Stimulated activated CD4-positive, alpha-beta T cell treated with anti-CD3 and anti-CD28 coated beads, Interleukin-4, amount 100 ng/mL, for 48 hours (primary cell): ENCODE data around the gene MEGF6.

Experiments used
- DNase-seq, 2 donors: peaks; one replicate each; pipeline ENCODE4 v3.0.0-alpha.2; 2020; ENCODE audit warnings: low read depth in 2 of 2

MEGF6 gene

DNA sequence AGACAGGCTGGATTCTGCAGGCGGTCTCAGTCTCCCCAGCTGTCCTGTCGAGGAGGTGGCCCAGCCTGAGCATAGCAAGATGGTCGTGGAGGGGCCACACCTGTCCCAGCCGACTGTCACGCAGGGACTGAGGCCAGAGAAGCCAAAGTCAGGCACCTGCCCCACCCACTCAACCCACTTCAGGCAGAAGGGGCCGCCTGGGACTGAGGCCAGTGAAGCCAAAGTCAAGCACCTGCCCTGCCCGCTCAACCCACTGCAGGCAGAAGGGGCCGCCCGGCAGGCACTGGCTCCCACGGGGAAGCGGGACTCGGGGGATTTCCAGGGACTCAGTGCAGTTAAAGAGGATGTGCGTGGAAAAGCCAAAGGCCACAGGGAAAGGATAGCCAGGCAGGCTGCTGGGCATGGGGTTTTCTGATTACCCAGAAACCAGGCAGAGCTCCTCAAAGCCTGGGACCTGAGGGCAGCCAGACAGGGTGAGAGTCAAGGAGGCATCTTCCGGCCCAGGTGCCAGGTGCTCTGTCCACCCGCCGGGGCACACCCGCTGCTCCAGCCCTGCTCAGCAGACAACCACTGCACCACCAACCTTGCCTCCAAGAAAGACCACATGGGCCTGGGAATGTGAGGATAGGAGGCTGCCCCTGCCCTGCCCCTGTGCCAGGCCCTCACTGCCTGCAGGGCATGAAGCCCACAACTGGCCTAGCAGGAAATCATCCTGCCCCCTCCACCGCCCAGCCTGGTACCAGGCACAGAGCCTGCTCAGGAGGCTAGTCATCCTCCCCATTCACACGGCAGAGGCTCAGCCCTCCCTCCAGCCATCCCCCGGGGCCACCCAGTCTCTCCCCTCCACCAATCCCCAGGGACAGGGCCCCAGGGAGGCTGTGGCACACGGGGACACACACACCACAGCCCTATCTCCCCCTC lies 41.0 kb downstream of the MEGF6 start:
- no peak for DNase-seq

DNA sequence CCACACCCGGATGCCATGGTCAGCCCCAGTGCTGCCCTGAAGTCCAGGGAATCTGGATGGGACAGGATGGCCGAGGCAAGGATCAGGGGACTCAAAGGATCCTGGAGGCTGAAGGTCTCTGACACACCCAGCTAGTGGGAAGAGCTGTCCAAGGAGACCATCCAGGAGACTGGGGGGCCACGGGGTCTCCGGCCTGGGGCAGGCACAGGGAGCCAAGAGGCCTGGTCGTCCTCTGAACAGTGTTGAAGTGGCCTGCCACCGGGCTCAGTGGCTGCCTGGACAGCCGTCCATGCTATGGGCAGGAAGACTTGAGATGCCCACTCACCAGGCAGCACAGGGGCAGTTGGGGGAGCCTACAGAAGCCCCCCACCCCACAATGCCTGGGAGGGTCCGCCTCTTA lies 41.9 kb downstream of the MEGF6 start:
- no peak for DNase-seq

DNA sequence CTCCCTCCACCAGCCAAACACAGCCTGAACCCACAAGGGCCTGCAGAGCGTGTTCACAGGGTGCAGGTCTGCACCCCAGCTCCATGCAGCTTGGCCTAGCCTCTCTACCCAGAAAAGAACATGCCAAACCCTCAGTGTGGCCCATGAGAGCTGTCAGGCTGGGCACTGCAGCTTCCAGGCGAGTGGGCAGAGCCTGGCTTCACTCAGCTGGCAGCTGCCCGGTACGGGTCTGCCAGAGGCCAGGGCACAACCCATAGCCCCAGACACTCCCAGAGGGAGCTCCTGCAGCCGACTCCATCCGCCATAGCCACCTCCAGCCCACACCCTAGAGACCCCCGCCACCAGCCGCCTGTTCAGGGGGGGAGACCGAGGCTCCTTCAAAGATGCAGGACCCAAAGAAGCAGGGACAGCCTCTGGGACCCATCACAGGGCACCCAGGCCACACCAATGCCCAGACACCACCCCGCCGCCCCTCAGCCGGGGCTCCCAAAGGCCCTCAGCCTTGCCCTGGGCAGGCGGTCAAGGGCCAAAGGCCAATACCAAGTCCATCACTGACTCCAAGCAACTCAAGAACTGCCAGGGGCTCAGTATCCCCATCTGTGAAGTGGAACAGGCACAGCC lies 42.4 kb downstream of the MEGF6 start:
- no peak for DNase-seq

DNA sequence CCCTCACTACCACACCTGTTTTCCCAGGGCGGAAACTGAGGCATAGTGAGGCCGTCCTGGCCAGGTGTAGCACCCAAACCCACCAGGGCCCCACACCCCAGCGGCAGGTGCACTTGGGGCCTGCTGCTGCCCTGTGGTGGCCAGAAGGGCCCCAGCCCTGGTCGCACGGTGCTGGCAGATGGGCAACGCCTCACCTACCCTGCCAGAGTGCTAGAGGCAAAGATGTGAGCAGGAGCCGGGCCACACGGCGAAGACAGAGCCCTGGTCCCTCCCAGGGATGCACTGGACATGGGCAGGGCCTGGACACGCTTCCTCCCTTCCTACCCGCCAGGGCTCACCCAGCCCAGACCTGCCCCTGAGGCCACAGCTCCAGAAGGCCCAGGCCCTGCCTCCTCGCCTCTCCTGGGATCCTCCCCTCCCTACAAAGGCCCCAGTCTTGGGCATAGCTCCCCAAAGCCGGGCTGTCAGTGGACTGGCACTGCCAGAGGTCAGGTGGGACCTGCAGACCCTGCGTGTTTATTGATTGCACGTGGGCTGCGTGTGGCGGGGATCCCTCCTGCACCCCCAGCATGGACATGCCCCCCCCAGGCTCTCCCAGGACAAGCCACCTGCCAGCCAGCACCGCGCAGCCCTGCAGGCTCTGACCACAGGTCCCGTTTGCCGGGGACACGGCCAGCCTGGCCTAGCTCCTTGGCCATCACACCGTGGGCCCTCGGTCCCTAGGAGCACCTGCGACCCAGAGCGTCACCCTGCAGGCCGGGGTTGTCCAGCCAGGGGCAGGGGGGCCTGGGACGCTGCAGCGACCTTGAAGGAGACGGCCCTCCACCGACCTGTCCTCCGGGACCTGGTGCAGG lies 44.1 kb downstream of the MEGF6 start:
- no peak for DNase-seq

DNA sequence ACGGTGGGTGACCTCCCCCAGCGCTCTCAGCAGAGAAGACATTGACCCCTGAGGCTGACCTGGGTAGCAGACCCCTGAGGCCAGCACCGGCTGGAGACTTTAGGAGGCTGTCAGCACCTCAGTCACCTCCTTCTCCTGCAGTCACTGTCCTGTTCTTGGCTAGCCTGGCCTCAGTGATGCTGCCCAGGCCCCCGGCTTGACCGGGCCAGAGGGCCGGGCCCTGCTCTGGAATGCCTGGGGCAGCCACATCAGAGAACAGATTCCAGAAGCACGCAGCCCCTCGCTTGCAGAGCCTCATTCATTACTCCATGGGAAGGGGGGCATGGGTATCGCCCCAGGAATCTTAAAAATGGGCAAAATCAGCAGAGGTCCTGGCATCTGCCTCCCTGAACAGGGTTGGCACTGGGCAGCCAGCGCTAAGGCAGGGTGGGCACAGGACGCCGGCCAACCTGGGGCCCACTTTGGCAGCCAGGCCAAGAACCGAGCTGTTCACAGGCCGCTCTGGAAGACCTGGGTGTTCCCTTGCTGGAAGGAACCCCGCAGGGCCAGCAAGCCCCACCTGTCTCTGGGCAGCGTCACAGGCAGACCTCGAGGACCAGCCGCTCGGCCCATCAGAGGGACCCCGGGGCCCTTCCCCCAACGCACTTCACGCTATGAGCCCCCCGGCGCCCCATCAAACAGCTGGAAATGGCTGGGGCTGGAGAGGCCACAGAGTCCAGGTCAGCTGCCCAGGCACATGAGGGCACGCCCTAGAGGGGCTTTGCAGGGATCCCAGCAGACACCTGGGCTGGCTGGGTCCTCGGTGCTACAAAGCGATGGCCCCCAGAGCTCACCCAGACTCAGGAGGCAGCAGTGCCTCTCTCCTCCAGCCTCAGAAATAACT lies 45.1 kb downstream of the MEGF6 start:
- DNase-seq, result no peak

DNA sequence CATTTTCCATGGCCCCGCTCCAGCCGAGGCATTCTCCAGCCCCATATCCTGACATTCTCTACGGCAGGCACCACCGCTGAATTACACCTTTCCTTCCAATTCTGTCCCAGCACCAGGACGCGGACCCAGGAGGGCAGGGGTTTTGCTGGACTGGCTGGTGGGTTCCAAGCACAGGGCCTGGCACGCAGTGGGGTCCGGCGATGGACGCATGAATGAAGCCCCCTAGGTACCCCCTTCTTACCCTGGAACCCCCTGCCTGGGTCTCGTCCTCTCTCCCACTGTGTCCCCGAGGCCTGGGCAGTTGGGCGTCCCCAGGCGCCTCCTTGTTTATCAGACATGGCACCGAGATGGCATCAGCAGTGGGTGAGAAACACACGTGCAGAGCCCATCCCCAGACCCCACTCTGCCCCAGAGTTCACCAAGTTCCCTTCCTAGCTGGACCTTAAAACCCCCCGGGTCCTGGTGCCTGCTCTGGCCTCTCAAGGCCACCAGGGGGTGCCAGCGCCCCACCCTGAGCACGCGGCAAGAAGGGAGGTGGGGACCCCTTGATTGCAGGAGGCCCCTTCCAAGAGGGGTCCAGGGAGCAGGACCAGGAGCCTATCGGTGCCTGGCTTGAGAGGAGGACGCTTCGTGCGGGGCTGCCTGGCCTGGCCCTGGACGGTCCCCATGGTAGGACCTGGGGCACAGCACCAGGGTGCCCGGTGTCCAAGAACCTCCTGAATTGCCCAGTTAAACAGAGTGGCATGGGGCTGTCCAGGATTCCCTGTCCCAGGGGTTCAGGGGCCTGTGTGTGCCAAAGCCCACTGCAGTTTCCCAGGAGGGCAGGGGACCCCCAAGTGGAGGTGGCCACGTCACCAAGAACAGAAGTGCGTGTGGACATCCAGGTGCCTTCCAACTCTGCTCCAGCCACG lies 46.1 kb downstream of the MEGF6 start:
- DNase-seq, result peak in 1 of 2 donors; percentile 8

DNA sequence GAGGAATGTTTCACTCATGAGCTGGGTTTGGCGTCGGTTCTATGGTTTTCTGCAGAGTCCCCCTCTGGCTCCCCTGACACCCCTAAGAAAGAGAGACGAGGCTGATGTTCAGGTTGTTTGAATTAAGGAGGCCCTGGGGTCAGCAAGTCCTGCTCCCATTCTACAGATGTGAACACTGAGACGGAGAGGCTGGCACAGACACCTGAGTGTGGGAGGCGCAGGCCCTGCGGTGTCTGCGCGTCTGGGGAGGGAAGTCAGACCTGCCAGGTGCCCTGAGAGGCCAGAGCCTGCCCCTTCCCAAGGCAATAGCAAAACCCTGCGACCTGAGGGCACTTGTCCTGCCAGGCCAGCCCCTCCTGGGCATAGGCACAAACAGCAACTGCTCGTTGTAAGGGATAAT lies 47.7 kb downstream of the MEGF6 start:
- DNase-seq, result no peak

DNA sequence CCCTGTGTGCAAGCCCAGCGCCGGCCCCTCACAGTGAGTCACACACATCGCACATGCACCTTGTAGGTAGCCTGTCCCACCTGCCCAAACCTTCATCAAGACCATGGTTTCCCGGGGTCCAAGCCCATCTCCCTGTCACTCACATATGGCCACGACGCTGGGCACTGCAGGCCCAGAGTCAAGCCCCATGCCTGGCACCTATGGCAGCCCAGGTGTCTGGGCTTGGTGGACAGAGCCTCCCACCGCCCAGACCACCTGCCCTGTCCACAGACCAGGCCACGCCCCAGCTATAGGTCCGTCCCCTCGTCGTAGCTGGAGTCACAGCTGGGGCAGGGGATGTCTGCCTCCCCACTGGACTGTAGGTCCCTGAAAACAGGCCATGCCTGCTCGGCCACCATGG lies 48.2 kb downstream of the MEGF6 start:
- no peak for DNase-seq

DNA sequence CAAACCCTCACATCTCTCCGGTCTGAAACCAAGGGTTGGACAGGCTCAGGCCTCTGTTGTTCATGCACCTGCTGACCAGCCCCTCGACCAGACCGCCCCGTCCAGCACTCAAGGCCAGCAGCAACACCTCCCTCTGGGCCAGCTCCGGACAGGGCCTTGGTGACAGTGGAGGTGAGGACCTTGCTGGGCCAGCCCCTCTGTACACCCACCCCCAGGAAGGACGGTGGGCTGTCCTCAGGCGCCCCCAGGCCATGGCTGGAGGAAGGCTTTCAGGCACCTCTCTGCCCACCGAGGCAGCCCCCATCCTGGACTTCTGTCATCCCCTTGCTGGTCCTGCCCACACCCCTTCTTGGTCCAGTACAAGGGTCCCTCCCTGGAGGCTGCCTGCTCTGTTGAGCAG lies 48.6 kb downstream of the MEGF6 start:
- no peak for DNase-seq

DNA sequence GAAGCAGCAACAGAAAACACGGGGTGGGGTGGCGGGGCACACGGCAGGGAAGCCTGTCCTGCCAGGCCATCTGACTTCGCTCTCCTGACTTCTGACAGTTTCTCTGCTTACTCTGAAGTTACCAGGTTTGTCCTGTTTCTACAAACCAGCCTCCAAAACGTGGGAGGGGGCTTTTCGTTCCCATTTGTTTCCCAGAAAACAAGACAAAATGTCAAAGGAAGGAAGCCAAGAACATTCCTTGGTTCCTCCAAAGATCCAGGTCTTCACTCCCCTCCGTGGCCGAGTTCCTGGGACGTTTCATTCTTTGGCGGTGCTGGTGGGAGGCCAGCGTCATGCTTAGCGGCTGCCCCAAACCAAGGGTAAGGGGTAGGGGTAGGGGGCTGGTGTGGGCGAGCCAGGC lies 49.6 kb downstream of the MEGF6 start:
- DNase-seq, result no peak

DNA sequence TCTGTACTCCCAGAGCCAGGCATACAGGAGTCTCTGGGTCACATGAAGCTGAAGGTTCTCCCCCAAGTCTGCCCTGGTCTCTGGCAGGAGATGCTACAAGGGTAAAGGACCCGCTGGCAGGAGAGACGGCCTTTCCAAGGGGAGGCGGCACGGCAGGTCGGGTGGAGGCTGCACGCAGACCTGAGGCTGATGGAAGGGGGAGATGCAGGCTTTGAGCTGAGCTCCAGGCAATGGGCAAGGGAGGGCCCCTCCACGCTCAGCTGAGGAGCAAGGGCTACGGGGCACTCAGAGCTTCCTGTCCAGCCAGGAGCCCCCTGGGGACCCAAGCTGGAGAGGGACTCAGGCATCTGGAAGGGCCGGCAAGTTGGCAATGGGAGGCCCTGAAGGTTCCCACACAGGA lies 50.3 kb downstream of the MEGF6 start:
- no peak for DNase-seq

DNA sequence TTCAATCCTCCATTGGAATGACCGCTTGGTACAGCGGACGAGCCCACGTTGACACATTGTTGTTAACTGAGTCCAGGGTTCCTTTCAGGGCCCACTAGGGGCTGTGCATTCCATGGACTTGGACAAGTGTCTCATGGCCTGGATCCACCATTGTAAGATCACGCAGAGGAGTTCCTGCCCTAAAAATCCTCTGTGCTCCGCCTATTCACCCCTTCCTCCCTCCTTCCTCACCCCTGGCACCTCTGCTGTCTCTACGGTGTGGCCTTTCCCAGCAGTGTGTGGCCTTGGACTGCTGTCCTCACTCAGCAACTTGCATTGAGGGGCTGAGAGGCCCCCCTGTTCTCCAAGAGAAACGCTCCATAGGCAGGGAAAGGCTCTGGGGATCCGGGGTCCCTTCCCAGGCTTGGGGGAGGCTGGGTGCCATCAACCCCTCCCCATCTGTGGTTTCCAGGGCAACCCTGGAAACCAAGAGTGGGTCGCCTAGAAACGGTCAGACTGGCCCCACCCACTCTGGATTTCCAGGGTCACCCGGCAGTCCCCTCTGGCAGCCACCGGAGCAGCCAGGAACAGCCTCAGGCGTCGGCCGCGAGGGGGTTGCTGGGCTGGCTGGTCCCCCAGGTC lies 50.9 kb downstream of the MEGF6 start:
- no peak for DNase-seq

DNA sequence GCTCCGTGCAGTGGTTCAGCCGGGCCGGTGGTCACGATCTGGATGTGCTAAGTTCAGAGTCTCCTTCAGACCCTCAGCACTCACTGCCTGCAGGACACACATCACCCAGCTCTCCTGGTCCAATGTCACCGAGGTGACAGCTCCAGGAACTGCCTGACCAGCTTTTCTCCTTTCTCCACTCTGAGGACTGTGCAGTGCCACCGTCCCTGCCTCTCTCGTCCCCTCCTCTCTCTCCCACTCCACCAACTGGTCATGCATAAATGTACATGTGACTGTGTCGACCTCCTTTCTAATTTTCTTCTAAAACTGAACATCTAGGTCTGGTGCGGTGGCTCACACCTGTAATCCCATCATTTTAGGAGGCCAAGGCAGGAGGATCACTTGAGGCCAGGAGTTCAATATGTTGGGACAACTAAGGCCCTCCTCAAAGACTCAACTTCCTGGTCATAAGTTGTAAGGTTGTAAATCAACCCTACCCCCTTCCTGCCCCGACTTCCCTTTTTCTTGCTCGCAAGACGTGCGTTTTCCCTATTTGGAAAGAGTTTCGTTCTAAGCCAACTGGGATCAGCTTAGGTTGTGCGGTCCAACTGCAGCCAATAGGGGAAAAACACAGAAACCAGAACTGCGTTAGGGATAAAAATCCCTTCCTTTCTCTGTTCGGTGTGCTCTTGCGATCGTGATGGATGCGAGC lies 53.1 kb downstream of the MEGF6 start:
- no peak for DNase-seq

DNA sequence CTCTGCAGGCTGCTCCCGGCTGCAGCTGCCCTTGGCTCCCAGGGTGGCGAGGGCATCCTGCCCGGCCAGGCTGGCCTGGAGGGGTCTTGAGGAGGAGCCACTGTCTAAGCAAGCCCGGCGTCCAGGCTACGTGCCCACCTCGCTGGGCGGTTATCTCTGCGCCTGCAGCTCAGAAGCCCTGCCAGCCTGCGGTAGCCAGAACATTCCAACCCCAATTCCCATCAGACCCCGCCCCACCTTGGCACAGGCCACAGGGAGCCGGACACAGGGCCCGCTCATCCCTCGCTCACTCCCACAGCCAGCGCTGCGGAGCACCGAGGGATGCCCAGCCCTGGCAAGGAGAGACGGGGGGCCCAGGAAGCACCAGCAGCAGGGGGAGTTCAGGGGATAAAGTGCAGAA lies 53.9 kb downstream of the MEGF6 start:
- no peak for DNase-seq

DNA sequence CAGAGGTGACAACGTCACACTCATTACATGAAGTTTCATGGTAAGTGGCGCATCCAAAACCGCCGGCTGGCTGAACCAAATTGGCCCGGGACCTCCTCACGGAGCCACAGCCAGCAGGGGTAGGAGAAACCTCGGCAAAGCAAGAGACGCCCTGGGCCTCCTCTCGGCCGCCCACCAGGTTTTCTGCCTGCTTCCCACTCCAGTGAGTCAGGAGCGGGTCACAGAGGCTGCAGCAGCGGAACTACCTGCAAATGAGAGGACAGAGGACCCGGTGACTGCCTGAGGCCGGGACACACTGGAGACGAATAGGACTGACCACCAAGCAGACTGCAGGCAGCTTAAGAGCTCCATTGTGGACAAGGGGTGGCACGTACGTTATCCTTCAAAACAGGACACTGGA lies 55.0 kb downstream of the MEGF6 start:
- DNase-seq, result no peak

DNA sequence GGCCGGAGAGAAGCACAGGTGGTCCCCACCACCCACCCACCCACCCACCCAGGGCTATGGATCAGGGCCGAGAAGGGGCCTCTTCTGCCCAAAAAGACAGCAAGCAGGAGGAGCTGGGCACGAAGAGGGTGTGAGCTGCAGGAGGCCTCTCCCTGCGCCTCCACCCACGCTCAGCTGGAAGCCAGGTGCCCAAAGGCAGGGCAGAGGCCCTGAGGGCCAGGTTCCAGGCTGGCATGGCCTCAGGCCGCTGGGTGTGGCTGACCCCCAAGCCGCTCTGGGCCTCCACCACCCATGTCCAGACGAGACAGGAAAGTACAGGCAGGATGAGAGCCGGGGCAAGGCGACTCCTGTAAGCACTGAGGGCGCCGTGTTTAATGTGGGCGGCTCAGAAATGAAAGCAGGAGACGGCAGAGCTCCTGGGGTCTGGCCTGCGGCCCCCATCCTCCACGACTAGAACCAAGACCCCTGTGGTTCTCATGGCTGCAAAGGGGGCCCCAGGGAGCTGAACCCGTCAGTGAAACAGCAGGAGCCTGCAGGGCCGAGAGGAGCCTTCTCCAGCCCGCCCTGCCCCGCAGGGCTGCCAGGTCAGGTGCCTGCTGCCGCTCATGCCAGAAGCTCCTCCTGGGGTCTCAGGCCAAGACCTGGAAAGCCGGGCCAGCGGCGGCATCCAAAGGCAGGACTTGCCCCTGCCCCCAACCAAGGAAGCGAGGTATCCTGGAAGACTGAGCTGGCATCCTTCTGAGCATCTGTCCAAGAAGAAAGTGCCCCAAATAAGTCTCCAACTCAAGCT lies 56.0 kb downstream of the MEGF6 start:
- DNase-seq, result no peak

DNA sequence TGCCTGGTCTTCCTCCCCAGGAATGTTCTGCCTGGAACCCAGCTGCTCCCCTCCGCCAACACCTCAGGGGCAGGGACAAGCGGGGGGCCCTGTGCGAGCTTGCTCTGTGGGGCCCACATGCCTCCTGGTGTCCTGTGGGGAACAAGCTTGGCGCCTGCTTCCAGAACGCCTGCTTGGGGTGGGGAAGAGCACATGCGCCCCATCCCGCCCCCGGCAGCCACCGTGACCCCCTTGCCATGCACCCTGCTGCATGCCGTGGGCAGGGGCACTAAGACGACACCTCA lies 57.4 kb downstream of the MEGF6 start:
- no peak for DNase-seq

DNA sequence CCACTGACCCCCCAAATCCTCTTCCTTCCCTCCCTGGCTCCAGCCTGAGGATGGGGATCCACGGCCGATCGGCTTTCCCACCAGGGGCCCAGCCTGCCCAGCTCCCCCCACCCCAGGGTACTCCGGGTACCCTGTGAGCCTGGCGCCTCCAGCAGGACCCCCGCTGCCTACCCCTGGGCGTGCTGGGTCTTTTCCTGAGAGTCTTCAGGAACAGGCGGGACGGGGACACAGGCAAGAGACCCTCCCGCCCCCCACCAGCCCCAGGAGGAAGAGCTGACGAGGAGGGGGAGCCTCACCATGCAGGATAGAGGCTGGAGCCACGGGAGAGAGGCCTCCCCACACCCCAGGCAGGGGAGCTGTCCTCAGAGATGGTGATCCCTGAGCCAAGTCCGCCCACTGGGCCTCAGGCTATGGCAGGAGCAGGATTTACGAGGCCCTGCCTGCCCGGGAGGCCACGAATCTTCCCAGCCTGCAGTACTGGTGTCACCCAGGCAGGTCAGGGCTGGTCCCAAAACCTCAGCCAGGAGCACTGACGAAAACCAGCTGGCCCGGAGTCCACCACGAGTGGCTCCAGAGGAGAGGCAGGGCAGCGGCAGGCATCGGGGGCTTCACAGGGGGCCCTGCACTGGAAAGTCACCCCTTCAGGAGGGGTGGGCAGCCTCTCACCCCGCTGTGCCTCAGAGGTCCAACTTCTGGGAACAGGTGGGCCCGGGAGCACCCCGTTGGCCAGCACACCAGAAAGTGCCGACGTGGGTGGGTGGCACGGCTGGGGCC lies 58.0 kb downstream of the MEGF6 start:
- DNase-seq, result no peak
